SU-DHL-6 (cell line): ENCODE data around the gene XRRA1.

ENCODE experiments used
- CTCF ChIP-seq: fragments of 200-600 bp; sonication (generic); IDR thresholded peaks from one replicate; pipeline ENCODE4 v1.5.1; 2017; ENCODE audit warnings: antibody characterized with exemption, mild to moderate bottlenecking, low read length, moderate library complexity; ENCODE audit not compliant: insufficient read depth, poor library complexity, severe bottlenecking
- EZH2phosphoT487 ChIP-seq: fragments of 200-600 bp; sonication (generic), shearing (Covaris generic); conservative IDR thresholded peaks from 2 replicates; pipeline ENCODE4 v1.6.1; 2018; ENCODE audit warnings: mild to moderate bottlenecking, antibody characterized with exemption, low read length, moderate library complexity, mixed read lengths

GRCh38 chr11:74966651-74967050, 17.8 kb upstream of the XRRA1 start:
- TF ChIP-seq CTCF (no peak), EZH2phosphoT487 (no peak)
